ACHN (cell line): ENCODE measurements around the gene NUDT1.

Experiments used
- DNase-seq: peaks from one replicate; pipeline ENCODE4 v3.0.0-alpha.2; 2015
- in situ Hi-C: cut with HindIII; loops from 2 replicates; pipeline ENCODE4 v1.10.0; 2017; ENCODE audit warnings: low sequenced_read_pairs, low pct_ligation_motif_present, low pct_unique_long_range_greater_than_20kb

The NUDT1 gene

DNA sequence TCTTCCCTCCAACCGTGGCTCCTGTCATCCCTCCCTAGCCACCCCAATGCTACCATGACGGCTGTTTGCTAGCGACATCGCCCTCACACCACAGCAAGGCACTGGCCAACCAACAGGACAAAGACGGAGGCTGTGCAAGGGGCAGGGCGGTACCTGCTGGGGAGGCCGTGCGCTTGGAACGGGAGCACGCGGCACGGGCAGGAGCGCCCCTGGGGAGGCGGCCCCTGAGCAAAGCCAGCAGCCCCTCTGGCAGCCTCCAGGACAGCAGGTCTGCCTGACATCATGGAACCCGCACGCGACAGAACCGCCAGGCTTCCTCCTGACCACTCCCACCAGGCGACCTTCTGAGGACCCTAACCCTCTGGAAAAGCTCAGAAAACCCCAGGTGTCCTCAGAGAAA, 22.0 kb upstream of the NUDT1 start:
- in situ Hi-C loops, result no loop called here
- no peak for DNase-seq

DNA sequence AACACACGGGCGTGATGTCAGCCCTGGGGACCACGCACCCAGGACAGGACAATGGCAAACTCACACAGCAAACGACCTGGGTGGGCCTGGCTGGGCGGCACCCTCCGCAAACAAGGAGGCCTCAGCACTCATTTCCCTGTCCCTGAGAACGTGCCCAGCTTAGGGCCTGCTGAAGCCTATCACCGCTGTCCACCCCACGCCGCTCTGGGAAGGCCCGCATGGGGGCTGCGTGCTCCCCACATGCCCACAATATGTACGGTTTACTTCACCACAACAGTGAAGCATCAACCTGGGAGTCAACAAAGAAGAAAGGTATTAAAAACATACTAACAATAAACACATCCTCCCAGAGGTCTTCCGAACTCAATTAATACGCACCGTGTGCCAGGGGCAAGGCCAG, 21.5 kb upstream of the NUDT1 start:
- in situ Hi-C loops, result no loop called here
- DNase-seq, result no peak

DNA sequence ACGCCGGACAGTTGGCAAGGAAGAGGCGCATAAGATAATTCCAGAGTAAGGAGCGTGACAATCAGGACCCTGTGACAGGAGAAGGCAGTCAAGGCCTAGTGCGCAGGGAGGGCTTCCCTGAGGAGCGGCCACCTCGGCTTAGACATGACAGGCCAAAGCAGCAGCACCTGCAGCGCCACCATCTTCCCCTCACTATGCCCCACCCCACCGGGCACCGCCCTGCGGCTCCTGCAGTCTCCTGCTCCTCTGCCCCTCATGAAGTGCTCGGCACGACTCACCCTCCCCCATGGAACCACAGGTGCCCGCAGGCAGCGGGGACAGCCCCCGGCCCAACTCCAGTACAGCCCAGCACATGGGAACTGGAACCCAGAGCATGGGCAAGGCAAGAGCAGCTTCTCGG, 21.1 kb upstream of the NUDT1 start:
- no peak for DNase-seq
- in situ Hi-C loops, result no loop called here

DNA sequence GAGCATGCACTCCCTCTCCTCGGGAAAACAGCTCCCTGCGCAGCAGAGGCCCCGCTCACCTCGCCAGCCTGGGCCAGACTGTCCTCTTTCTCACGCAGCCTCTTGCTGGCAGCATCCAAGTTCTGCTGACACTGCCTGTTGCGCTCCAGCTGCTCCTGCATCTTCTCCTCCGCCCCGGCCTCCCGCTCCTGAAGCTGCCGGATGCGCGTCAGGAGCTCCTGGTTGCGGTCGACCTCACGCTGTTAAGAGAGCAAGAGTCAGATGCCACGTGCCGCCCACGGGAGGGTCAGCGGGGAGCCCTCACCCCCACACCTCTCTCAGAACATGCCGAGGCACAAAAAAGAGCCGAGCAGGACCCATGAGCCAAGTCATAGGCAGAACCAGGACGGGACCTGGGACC, 19.5 kb upstream of the NUDT1 start:
- in situ Hi-C loops, result no loop called here
- DNase-seq, result no peak

DNA sequence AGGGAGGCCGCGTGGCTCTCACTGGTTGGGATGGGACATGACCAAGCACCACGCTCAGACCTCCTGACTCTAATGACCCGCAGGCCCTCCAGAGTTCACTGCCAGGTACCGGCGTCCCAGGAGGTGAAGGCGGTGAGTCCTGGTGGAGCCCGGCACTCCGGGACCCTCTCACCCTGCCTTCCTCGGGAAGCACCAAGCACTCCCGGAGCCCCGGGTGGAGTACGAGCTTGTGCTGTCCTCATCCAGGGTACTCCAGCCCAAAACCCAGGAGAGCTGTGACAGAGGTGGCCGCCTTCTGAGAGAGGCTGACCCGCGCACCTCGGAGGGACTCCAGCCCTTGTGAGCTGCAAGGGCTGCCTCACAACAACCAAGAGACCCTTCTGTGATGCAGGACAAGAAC, 18.7 kb upstream of the NUDT1 start:
- in situ Hi-C loops, result no loop called here

DNA sequence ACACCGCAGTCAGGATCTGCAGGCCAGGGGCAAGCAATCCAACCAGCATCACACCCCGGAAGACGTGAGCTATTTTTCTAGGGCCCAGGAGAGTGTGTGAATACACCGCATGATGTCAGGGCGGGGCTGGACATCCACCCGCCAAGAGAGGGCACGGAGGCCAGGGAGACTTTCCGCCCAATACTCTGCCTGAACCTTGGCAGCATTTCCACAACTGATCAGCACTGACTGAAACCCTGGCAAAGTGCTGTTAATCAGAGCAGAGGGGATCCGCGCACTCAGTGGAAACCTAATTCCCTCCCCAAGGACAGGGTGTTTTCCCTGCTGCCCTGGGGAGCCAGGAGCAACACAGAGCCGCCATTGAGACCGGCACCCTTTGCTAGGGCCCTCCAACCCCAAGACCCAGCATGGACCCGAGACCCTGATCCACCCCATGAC, 17.5 kb upstream of the NUDT1 start:
- in situ Hi-C loops, result no loop called here
- no peak for DNase-seq

More for the DNA sequence above, 18.7 kb upstream of the NUDT1 start:
- DNase-seq, result no peak

DNA sequence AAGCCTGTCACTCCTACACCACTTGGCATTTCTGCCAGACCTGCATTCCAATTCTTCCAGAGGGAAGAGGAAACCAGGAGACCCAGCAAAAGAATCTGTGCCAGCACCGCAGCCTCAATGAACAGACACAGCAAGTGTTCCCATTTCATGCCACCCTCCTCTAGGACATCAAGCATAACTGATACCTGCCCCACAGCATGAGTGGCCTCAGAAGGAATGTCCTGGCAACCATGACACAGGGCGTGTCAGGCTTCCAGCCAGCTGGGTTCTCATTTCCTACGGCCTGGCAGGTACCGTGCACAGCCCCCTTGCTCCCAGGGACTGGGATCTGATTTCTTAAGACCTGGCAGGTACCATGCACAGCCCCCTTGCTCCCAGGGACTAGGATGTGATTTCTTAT, 17.1 kb upstream of the NUDT1 start:
- in situ Hi-C loops, result no loop called here
- DNase-seq, result no peak

DNA sequence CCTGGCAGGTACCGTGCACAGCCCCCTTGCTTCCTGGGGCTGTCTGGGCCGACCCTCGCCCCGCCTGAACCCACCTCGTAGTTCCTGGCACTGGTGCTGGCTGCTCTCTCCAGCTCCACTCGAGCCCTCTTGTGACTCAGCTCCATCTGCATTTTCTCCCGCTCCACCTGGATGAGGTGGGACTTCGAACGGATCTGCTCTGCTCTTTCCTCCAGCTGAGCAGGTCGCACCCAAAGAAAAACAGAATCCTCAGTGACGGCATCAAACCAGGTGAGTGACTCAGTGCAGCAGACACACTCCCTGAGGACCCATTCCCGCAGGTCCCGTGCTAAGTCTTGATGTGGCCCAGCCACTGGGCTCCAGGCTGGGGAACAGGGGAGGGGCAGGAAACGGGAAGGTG, 16.7 kb upstream of the NUDT1 start:
- no peak for DNase-seq
- in situ Hi-C loops, result no loop called here

DNA sequence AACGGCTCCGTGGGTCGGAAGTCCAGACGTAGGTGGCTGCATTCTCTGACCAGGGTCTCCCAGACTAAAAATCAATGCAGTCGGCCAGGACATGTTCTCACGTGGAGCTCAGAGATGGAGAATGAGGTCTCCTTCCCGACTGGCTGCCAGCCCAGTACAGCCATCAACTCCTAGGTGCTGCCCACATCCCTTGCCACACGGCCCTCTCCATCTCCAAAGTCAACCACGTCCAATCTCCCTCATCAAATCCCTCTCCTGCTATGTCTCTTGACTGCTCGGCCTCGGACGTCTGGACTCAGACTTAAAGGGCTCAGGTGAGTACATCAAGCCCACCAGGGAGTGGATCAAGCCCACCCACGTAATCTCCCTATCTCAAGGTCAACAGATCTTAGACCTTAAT, 16.2 kb upstream of the NUDT1 start:
- DNase-seq, result no peak
- in situ Hi-C loops, result no loop called here

DNA sequence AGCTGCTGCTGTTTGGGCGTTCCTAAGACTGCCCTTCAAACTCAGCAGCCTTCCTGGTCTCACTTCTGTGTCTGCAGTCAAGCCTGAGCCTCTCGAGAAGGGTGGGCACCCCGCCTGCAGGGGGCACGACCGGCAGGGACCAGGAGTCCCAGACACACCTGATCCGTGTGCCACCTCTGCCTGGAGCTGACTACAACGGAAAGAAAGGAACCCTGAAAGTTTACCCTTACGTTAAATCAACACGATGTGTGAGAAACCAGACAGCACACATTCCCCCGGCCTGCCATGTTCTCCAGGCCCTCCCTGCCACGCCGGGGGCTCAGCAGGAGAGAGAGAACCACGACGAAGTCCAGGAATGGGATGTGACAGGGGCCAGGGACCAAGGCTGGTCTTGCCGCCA, 14.3 kb upstream of the NUDT1 start:
- in situ Hi-C loops, result no loop called here
- DNase-seq, result no peak

DNA sequence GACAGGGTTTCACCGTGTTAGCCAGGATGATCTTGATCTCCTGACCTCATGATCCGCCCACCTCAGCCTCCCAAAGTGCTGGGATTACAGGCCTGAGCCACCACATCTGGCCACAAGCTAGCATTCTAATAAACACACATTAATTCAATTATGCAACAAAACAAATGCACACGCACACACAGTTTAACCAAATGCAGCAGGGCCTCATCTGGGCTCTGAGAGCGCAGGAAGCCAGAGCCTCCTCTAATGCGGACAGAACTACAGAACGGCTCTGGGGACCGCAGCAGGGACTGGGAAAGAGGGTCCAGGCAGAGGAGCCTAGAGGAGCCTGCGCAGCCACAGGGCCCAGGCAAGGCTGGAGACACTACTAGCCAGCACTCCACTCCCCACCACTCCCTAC, 13.1 kb upstream of the NUDT1 start:
- in situ Hi-C loops, result no loop called here
- DNase-seq, result no peak

DNA sequence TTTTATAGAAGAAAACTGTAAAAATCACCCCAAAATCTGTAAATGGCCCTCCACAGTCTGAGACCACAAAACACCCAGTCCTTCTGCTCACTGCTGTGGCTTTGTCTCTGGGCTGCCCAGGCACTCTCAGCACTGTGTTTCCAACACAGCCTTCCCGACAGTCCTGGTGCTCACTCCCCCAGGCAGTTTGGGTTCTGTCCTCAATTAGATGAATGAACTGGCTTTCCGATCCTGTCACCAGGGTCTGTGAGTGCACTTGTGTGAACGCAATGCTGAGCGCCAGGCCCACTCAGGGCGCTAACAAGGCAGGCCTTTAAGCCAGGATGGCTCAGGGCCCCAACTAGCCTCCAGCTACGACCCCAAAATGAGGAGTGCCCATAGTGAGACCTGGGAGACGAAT, 12.6 kb upstream of the NUDT1 start:
- in situ Hi-C loops, result no loop called here
- DNase-seq, result no peak

DNA sequence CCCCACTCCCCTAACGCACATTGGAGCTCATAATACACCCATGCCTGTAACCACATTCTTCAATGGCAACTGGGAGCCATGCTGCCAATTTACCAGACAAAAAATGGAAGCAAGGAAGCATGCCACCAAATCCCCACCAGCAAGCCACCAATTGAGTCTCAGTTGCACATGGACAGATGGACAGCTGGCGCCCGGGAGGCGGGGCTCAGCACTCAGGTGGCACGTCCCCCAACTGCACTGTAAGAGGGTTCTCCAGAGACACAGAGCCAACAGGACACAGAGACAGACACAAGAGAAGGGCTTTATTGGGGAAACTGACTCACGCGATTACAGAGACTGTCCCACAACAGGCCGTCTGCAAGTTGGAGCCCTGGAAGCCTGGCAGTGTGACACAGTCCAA, 11.8 kb upstream of the NUDT1 start:
- no peak for DNase-seq
- in situ Hi-C loops, result no loop called here

DNA sequence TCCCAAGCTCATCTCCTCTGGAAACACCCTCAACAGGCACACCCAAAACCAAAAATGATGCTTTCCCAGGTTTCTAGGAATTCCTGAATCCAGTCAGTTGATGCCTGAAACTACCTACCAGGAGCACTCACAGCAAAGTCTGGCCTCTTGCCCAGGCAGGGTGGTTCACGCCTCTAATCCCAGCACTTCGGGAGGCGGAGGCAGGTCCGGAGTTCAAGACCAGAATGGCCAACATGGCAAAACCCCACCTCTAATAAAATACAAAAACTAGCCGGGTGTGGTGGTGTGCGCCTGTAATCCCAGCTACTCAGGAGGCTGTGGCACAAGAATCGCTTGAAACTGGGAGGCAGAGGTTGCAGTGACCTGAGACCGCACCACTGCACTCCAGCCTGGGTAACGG, 11.1 kb upstream of the NUDT1 start:
- no peak for DNase-seq
- in situ Hi-C loops, result no loop called here

DNA sequence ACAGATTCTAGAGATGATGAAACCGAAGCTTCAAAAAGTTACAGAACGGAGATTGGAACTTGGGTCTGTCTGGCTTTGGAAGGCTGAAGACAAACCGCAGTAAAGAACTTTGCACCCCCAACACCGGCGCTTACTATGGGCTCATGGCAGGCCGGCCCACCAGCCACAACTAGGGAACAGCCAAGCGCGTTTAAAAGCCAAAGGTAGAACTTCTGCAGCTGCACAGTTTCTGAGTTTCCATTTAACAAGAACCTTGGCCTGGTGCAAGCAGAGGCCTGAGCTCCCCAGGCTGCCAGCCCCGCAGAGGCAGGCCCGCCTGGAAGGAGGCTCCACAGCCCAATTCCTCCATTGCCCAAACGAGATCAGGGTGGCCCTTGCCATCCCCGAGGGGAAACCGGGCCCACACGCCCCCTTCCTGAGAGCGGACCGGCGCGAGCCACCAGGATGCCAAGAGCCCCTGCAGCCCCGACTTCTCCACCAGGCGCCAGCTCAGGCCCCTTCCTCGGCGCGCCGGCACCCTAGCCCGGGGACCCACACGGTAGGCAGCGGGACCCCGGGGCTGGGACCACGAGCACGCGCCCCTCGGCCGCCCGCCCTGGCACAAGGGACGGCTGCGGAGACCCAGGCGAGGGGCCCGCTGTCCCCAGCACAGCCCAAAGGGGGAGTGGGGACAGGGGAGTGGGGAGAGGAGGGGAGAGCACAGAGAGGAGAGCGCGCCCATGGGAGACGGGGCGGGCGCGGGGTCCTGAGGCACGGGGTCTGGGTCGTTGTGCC, 9.8 kb upstream of the NUDT1 start:
- in situ Hi-C loops, result no loop called here
- peak; percentile 30 for DNase-seq

DNA sequence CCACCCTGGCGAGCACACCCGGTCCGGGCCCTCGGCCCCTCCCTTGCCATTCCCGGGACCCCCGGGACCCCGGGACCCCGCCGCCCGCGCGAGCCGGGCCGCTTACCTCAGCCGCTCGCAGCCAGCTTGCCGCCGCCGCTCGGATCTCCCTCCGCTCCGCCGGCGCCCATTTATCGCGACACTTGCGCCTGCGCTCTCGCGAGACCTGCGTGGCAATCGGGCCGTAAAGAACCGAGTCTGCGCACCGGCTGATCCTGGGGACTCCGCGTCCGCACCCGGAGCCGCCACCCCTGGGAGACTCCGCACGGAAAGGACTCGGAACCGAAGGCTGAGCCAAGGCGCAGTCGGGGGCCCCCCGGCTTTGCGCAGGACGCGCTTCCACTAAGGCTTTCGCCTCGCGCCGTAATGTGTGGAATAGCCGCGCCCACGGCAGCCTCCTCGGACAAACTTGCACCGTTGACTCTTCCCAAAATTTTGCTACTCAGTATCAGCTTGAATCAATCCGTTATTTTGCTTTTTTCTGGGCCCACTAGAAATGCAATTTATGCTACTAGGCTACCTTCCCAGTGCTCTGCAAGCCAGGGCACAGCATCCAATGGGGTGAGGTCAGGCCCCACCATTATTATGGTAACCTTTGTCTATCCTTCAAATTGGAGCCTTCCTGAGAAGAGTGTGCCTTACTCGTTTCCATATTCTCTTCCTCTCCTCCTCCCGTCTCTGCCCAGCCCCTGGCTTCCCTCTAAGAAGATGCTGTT, 9.1 kb upstream of the NUDT1 start, which contains the start of gene MAD1L1:
Gene MAD1L1, minus strand, starts transcription at position 180 of the 755 bp plus-strand sequence. CDS start 2,812 bp downstream, outside the sequence.
- peak; percentile 98 for DNase-seq
- in situ Hi-C loops, result no loop called here

DNA sequence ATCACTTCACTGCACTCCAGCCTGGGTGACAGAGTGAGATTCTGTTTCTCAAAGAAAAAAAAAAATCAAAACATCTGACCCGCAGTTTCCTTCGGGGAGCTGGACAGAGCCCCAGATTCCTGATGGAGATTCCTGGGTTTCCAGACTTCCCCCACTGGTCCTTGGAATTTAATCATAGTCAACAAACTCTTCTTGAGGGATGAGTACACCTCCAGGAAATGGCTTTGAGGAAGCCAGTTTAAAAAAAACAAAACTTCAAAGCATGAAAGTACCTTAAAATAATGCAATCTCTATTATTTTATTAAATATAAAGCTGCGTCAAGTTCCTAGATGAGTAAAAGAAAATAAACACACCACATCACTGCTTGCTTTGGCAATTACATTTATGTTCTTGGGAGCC, 8.1 kb upstream of the NUDT1 start:
- in situ Hi-C loops, result no loop called here
- no peak for DNase-seq

DNA sequence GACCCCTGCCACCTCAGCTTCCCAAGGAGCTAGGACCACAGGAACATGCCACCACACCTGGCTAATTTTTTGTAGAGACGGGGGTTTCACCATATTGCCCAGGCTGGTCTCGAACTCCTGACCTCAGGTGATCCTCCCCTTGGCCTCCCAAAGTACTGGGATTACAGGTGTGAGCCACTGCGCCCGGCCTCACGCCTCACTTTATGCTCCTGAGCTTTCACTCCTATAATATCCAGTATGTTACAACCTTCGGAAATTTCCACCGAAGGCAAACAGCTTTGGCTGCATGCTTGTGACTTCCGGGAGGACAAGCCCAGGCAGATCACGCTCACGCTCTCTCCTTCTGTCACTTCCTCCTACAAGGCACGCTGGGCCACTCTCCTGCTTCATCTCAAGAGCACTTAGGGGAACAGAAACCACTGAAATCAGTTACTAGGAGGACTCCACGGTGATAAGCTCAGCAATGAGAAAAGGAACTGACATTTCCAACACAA, 4.9 kb upstream of the NUDT1 start:
- in situ Hi-C loops, result no loop called here
- no peak for DNase-seq

DNA sequence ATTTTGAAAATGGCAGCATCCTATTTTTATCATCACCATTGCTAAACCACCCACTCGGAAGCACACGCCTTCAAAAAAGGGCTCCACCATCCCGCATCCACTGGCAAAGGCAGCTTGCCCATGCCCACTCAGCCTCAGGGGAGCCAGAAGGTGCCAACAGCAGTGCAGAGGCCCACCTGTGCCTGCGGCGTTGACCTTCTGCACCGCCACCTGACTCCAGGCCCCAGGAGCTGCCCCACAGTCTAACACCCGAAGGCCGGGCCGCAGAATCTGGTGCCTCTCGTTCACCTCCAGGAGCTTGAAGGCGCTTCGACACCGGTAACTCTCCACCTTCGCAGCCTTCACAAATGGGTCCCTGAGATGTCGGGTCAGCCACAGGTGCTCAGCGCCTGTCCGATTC, 2.8 kb upstream of the NUDT1 start:
- no peak for DNase-seq
- in situ Hi-C loops, result no loop called here
